Measurements from ENCODE around the gene PDE6G.

DNA sequence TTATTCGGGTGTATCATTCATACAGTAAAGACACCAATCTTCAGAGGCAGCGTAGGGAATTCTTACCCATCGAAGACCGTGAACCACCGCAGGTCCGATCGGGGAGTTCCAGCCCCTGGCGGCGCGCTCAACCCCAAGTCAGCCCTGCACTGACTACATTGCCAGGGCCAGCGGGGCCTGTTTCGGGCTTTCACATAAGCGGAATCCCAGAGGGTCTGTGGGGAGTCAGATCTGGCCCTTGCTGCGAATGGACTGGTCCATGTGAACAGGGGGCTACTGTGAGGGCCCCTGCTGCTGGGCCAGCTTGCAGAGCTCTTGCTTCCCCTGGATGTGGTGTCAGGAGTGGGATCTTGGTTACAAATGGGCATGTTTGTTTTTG is 7.6 kb downstream of the PDE6G start:
- TF ChIP-seq, protein P1, sequence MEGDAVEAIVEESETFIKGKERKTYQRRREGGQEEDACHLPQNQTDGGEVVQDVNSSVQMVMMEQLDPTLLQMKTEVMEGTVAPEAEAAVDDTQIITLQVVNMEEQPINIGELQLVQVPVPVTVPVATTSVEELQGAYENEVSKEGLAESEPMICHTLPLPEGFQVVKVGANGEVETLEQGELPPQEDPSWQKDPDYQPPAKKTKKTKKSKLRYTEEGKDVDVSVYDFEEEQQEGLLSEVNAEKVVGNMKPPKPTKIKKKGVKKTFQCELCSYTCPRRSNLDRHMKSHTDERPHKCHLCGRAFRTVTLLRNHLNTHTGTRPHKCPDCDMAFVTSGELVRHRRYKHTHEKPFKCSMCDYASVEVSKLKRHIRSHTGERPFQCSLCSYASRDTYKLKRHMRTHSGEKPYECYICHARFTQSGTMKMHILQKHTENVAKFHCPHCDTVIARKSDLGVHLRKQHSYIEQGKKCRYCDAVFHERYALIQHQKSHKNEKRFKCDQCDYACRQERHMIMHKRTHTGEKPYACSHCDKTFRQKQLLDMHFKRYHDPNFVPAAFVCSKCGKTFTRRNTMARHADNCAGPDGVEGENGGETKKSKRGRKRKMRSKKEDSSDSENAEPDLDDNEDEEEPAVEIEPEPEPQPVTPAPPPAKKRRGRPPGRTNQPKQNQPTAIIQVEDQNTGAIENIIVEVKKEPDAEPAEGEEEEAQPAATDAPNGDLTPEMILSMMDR (IDR thresholded peaks at IDR 0.05; ENCODE audit: poor library complexity) = no peak
- no peak for TF ChIP-seq EZH2 (IDR thresholded peaks at IDR 0.05; ENCODE audit: borderline replicate concordance)

Data from hepatocyte (in vitro differentiated cells).